Stimulated activated CD4-positive, alpha-beta T cell treated with anti-CD3 and anti-CD28 coated beads, Interleukin-12 subunit alpha, Interleukin-12 subunit beta, amount 100 ng/mL, for 24 hours (primary cell): ENCODE results near the gene FOXF1.

ENCODE experiments used
- DNase-seq, 2 experiments: peaks; one replicate each; pipeline ENCODE4 v3.0.0-alpha.2; 2020; ENCODE audit warnings: low read depth in 2 of 2

The FOXF1 gene

GRCh38 chr16:86510465-86511261, at the start of gene FOXF1:
Gene FOXF1, plus strand, starts transcription at chr16:86510527. Its CDS starts 43 bp downstream, at chr16:86510570.
- DNase-seq, result no peak

GRCh38 chr16:86461037-86461436, 49.3 kb upstream of the FOXF1 start:
- DNase-seq, result no peak

GRCh38 chr16:86462334-86463084, 47.8 kb upstream of the FOXF1 start:
- DNase-seq, result no peak

GRCh38 chr16:86464044-86464443, 46.3 kb upstream of the FOXF1 start:
- no peak for DNase-seq

- no peak for DNase-seq
Measured at GRCh38 chr16:86465434-86465833, 44.9 kb upstream of the FOXF1 start.

- no peak for DNase-seq
Measured at GRCh38 chr16:86466696-86467406, 43.5 kb upstream of the FOXF1 start.

GRCh38 chr16:86467490-86467889, 42.8 kb upstream of the FOXF1 start:
- no peak for DNase-seq

GRCh38 chr16:86470964-86471363, 39.4 kb upstream of the FOXF1 start:
- DNase-seq, result no peak

GRCh38 chr16:86471896-86472295, 38.4 kb upstream of the FOXF1 start:
- DNase-seq, result no peak

- DNase-seq, result no peak
Measured at GRCh38 chr16:86472366-86472765, 38.0 kb upstream of the FOXF1 start.

GRCh38 chr16:86476956-86477534, 33.3 kb upstream of the FOXF1 start:
- DNase-seq, result no peak

- DNase-seq, result no peak
Measured at GRCh38 chr16:86477642-86478041, 32.7 kb upstream of the FOXF1 start.

GRCh38 chr16:86478779-86479178, 31.5 kb upstream of the FOXF1 start:
- DNase-seq, result no peak

- no peak for DNase-seq
Measured at GRCh38 chr16:86479419-86479818, 30.9 kb upstream of the FOXF1 start.

GRCh38 chr16:86480444-86480843, 29.9 kb upstream of the FOXF1 start:
- no peak for DNase-seq

GRCh38 chr16:86481607-86482006, 28.7 kb upstream of the FOXF1 start:
- no peak for DNase-seq

GRCh38 chr16:86484240-86484639, 26.1 kb upstream of the FOXF1 start:
- DNase-seq, result no peak

- DNase-seq, result no peak
Measured at GRCh38 chr16:86485746-86486145, 24.6 kb upstream of the FOXF1 start.

- DNase-seq, result no peak
Measured at GRCh38 chr16:86490859-86491639, 19.3 kb upstream of the FOXF1 start.

GRCh38 chr16:86491640-86492023, 18.7 kb upstream of the FOXF1 start:
- DNase-seq, result no peak

GRCh38 chr16:86492267-86492960, 17.9 kb upstream of the FOXF1 start:
- no peak for DNase-seq
